Measurements from ENCODE around the gene DSCAML1. TPM values are rescaled to one million over a fixed set of nuclear protein-coding genes. Genes with fewer than 3 reads are reported as not detected.

Gene DSCAML1
- total and polyA plus RNA-seq, 2 of the 8 experiments (the other 6 are each of a cell fraction or from before 2014, with no cell fraction given), result 0.19 to 0.24 TPM

- TF ChIP-seq CHD7 (IDR thresholded peaks at IDR 0.05; ENCODE audit: insufficient replicate concordance, low read length) (no peak), POU5F1 (IDR thresholded peaks at IDR 0.05; ENCODE audit: low read depth, low read length) (no peak), TAF1 (IDR thresholded peaks at IDR 0.05; ENCODE audit: low read depth, low read length) (no peak), CTCF (IDR thresholded peaks at IDR 0.05; ENCODE audit: control extremely low read depth in 1 of 3, insufficient read depth in 1 of 3, low read depth in 1 of 3, low read length in 3 of 3) (no peak), CBX8 (IDR thresholded peaks at IDR 0.05; ENCODE audit: borderline replicate concordance, low read depth, low read length) (no peak), SIN3A (conservative IDR thresholded peaks at IDR 0.05 in 1 of 2, IDR thresholded peaks at IDR 0.05 in 1 of 2; ENCODE audit: low read depth in 1 of 2, low read length in 2 of 2) (no peak), SUZ12 (IDR thresholded peaks at IDR 0.05; ENCODE audit: low read length) (no peak), RNF2 (IDR thresholded peaks at IDR 0.05; ENCODE audit: borderline replicate concordance, low read depth, low read length, missing control alignments, poor library complexity, severe bottlenecking) (no peak)
Measured at GRCh38 chr11:117545706-117546105, 251.3 kb downstream of the DSCAML1 start (continued).

All from H1 (cell line).